Osteocyte (in vitro differentiated cells): ENCODE measurements around the gene POLN. TPM values are rescaled to one million over a fixed set of nuclear protein-coding genes. Genes with fewer than 3 reads are reported as not detected.
"Not testable (repeated sequence)": the region's sequence is repeated elsewhere in the genome, so short reads cannot be mapped to it uniquely, and the experiment has no call there.

Experiments
- DNase-seq: peaks from one replicate; pipeline ENCODE4 v3.0.0; 2021; ENCODE audit warnings: mixed read lengths; ENCODE audit not compliant: unreplicated experiment; ENCODE audit errors: extremely low spot score
- H3K27ac Mint-ChIP-seq: one replicate; pipeline ENCODE4 v1.8.0; 2021; ENCODE audit warnings: mild to moderate bottlenecking, mixed read lengths; ENCODE audit not compliant: unreplicated experiment
- H3K27me3 Mint-ChIP-seq: one replicate; pipeline ENCODE4 v1.8.0; 2021; ENCODE audit warnings: mixed read lengths; ENCODE audit not compliant: unreplicated experiment
- H3K36me3 Mint-ChIP-seq: one replicate; pipeline ENCODE4 v1.8.0; 2021; ENCODE audit warnings: mixed read lengths; ENCODE audit not compliant: unreplicated experiment
- H3K4me1 Mint-ChIP-seq: one replicate; pipeline ENCODE4 v1.8.0; 2021; ENCODE audit warnings: mixed read lengths; ENCODE audit not compliant: unreplicated experiment
- H3K4me3 Mint-ChIP-seq: one replicate; pipeline ENCODE4 v1.8.0; 2021; ENCODE audit warnings: mild to moderate bottlenecking, moderate library complexity, mixed read lengths; ENCODE audit not compliant: unreplicated experiment
- H3K9me3 Mint-ChIP-seq: one replicate; pipeline ENCODE4 v1.8.0; 2021; ENCODE audit warnings: mixed read lengths; ENCODE audit not compliant: unreplicated experiment
- CTCF ChIP-seq: fragments of 200-600 bp; sonication (generic); IDR thresholded peaks from 2 replicates; pipeline ENCODE4 v1.5.0; 2021; ENCODE audit warnings: antibody characterized with exemption, mild to moderate bottlenecking, moderate library complexity
- total RNA-seq: library from RNA; stranded (reverse); gene quantifications from 2 replicates; pipeline ENCODE4 v1.2.1, GENCODE V29; 2021

POLN gene
- total RNA-seq, 1 donor from 2014 or later: 4.2 TPM

GRCh38 chr4:2172161-2172560 lies 69.8 kb downstream of the POLN start:
- Mint-ChIP-seq H3K27me3 (no peaks in the 10 kb centered on the region), H3K27ac (no peak overlapping the region), H3K4me1 (no peaks in the 10 kb centered on the region), H3K4me3 (no peak overlapping the region), H3K36me3 (peaks cover 12% of the 10 kb centered on the region), H3K9me3 (no peaks in the 10 kb centered on the region)
- TF ChIP-seq CTCF: no peak
- no peak for DNase-seq

- no peaks in the 10 kb centered on the region for H3K9me3 Mint-ChIP-seq
- no peak for TF ChIP-seq CTCF
- no peak for DNase-seq
- peaks cover 18% of the 10 kb centered on the region for H3K36me3 Mint-ChIP-seq
- H3K4me1 Mint-ChIP-seq: no peaks in the 10 kb centered on the region
- H3K27ac Mint-ChIP-seq: no peak overlapping the region
- H3K27me3 Mint-ChIP-seq: no peaks in the 10 kb centered on the region
- H3K4me3 Mint-ChIP-seq: no peak overlapping the region
Measured at GRCh38 chr4:2168469-2169319, 73.2 kb downstream of the POLN start.

- no peak for TF ChIP-seq CTCF
- no peaks in the 10 kb centered on the region for H3K27me3 Mint-ChIP-seq
- H3K36me3 Mint-ChIP-seq: peaks cover 19% of the 10 kb centered on the region
- H3K4me3 Mint-ChIP-seq: no peak overlapping the region
- H3K4me1 Mint-ChIP-seq: no peaks in the 10 kb centered on the region
- H3K27ac Mint-ChIP-seq: no peak overlapping the region
- no peaks in the 10 kb centered on the region for H3K9me3 Mint-ChIP-seq
- DNase-seq: no peak
Measured at GRCh38 chr4:2166253-2166652, 75.7 kb downstream of the POLN start.

- peaks cover 18% of the 10 kb centered on the region for H3K36me3 Mint-ChIP-seq
- TF ChIP-seq CTCF: no peak
- H3K4me3 Mint-ChIP-seq: no peak overlapping the region
- H3K27ac Mint-ChIP-seq: no peak overlapping the region
- no peaks in the 10 kb centered on the region for H3K4me1 Mint-ChIP-seq
- H3K27me3 Mint-ChIP-seq: no peaks in the 10 kb centered on the region
- DNase-seq: no peak
- H3K9me3 Mint-ChIP-seq: no peaks in the 10 kb centered on the region
Measured at GRCh38 chr4:2165391-2165790, 76.5 kb downstream of the POLN start.

GRCh38 chr4:2163311-2163821 lies 78.6 kb downstream of the POLN start:
- no peak for DNase-seq
- H3K9me3 Mint-ChIP-seq: no peaks in the 10 kb centered on the region
- no peaks in the 10 kb centered on the region for H3K4me1 Mint-ChIP-seq
- no peaks in the 10 kb centered on the region for H3K27me3 Mint-ChIP-seq
- H3K4me3 Mint-ChIP-seq: no peak overlapping the region
- no peak for TF ChIP-seq CTCF
- H3K36me3 Mint-ChIP-seq: peaks cover 8% of the 10 kb centered on the region
- H3K27ac Mint-ChIP-seq: no peak overlapping the region

- H3K4me1 Mint-ChIP-seq, H3K9me3 Mint-ChIP-seq, H3K27me3 Mint-ChIP-seq, DNase-seq, H3K36me3 Mint-ChIP-seq, H3K27ac Mint-ChIP-seq, H3K4me3 Mint-ChIP-seq: not testable (repeated sequence)
Measured at GRCh38 chr4:2161092-2161703, 80.7 kb downstream of the POLN start.
